A673 (cell line): Measurements from ENCODE around the gene SLC5A4. TPM values are rescaled to one million over a fixed set of nuclear protein-coding genes. Genes with fewer than 3 reads are reported as not detected.

Experiments used
- BruUV-seq: library from RNA; stranded (reverse); fragments of 400-500 nt; replicated peaks from 2 replicates; lab custom pipeline; 2021; lab: Mats Ljungman, UMichigan
- CTCF ChIA-PET: fragments of 300-600 bp; sonication (Branson Sonifier 250); formaldehyde crosslinking; loops from one replicate; lab custom pipeline; 2022; ENCODE audit warnings: antibody characterized with exemption; lab: Charles Lee
- POLR2A ChIA-PET: fragments of 300-600 bp; sonication (Branson Sonifier 250); formaldehyde crosslinking; loops from one replicate; lab custom pipeline; 2022; ENCODE audit warnings: antibody characterized with exemption; ENCODE audit not compliant: low non-redundant PET; lab: Charles Lee
- DNase-seq: peaks from one replicate; pipeline ENCODE4 v3.0.0-alpha.2; 2015; ENCODE audit warnings: low spot score
- H3K27ac ChIP-seq: fragments of 200-600 bp; sonication (generic); 2 replicates; pipeline ENCODE4 v1.5.1; 2016; ENCODE audit warnings: mixed run types, low read depth, mild to moderate bottlenecking, mixed read lengths, antibody characterized with exemption, low read length; ENCODE audit not compliant: poor library complexity, severe bottlenecking
- H3K27me3 ChIP-seq: fragments of 200-600 bp; sonication (generic); replicated peaks from 2 replicates; pipeline ENCODE4 v1.6.1; 2017; ENCODE audit warnings: mixed run types, low read depth, mild to moderate bottlenecking, mixed read lengths, antibody characterized with exemption, low read length; ENCODE audit not compliant: insufficient read depth, poor library complexity
- H3K36me3 ChIP-seq: fragments of 200-600 bp; sonication (generic); 2 replicates; pipeline ENCODE4 v1.6.1; 2016; ENCODE audit warnings: mixed run types, mild to moderate bottlenecking, mixed read lengths, antibody characterized with exemption, low read length; ENCODE audit not compliant: insufficient read depth, poor library complexity, severe bottlenecking
- H3K4me1 ChIP-seq: fragments of 200-600 bp; sonication (generic); 2 replicates; pipeline ENCODE4 v1.6.1; 2017; ENCODE audit warnings: mixed run types, mild to moderate bottlenecking, mixed read lengths, antibody characterized with exemption, low read length; ENCODE audit not compliant: insufficient read depth, poor library complexity, severe bottlenecking
- H3K4me3 ChIP-seq: fragments of 200-600 bp; sonication (generic); 2 replicates; pipeline ENCODE4 v1.5.1; 2016; ENCODE audit warnings: low read depth, mixed run types, mild to moderate bottlenecking, mixed read lengths, low read length; ENCODE audit not compliant: poor library complexity, severe bottlenecking
- H3K9me3 ChIP-seq: fragments of 200-600 bp; sonication (generic); 2 replicates; pipeline ENCODE4 v1.6.1; 2016; ENCODE audit warnings: mixed run types, low read depth, mild to moderate bottlenecking, mixed read lengths, antibody characterized with exemption, low read length; ENCODE audit not compliant: poor library complexity, severe bottlenecking
- EZH2 ChIP-seq: fragments of 200-600 bp; sonication (generic); IDR thresholded peaks from 2 replicates; pipeline ENCODE4 v1.6.1; 2017; ENCODE audit warnings: borderline replicate concordance, low read depth, mild to moderate bottlenecking, mixed read lengths, antibody characterized with exemption, low read length; ENCODE audit not compliant: poor library complexity, severe bottlenecking
- intact Hi-C: fragments of 100-400 bp; cut with micrococcal nuclease; formaldehyde crosslinking; loops from one replicate; pipeline ENCODE4 v1.10.0; 2022; ENCODE audit not compliant: unreplicated experiment
- total RNA-seq: library from RNA; stranded (reverse); gene quantifications from 2 replicates; pipeline ENCODE4 v1.2.3, GENCODE V29; 2021
- TF ChIP-seq, protein P1 (sequence below): fragments of 300-800, 200-600 bp; sonication (generic); conservative IDR thresholded peaks from 2 replicates; pipeline ENCODE4 v1.5.1; 2017; ENCODE audit warnings: low read depth, mild to moderate bottlenecking, antibody characterized with exemption, low read length, moderate library complexity, mixed read lengths

SLC5A4 gene
- total RNA-seq, 1 experiment from 2014 or later: 0.19 TPM

DNA sequence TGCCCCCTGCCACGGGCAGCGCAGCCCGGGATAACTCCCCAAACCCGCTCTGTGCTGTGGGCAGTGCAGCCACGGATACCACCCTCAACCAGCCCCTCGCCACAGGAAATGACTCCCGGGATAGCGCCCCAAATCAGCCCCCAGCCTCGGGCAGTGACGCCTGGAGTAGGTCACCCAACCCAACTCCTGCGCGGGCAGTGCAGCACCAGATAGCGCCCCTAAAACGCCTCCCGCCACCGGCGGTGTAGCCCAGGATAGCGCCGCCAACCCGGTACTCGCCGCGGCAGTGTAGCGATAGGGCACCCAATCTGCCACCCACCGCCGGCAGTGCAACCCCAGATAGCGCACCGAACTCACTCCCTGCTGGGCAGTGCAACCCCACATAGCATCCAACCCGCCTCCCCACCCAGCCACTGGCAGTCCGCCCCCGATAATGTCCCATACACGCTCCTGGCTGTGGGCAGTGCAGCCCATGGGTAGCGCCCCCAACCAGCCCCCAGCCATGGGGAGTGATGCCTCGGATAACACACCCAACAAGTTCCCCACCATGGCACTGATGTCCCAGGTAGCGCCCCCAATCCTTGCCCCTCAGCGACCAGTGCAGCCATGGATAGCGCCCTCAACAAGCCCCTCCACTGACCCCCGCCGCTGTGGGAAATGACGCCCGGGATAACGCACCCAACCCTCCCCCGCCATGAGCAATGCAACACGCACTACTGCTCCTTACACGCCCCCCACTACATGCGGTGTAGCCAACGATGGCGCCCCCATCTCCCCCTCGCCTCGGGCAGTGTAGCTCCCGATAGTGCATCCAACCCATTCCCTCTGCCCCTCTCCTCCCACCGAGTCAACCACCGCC lies 51.7 kb downstream of the SLC5A4 start:
- Histone ChIP-seq H3K36me3 (no peaks in the 10 kb centered on the region), H3K4me3 (peak overlapping the region; percentile 46), H3K9me3 (no peaks in the 10 kb centered on the region), H3K27me3 (peaks cover 18% of the 10 kb centered on the region), H3K4me1 (peaks cover 4% of the 10 kb centered on the region), H3K27ac (no peak overlapping the region)
- no TSS peak for BruUV-seq
- CTCF ChIA-PET: interaction anchor here (0.6 kb wide), 1 partner anchor 251 kb away, joined by 4 read pairs; no protein-coding TSS in a partner anchor
- intact Hi-C loops: loop anchor here (2.0 to 10.0 kb wide), 3 partner anchors 175 to 269 kb away; partner anchors contain the start of gene FBXO7
- DNase-seq: peak; percentile 2
- TF ChIP-seq, protein P1, sequence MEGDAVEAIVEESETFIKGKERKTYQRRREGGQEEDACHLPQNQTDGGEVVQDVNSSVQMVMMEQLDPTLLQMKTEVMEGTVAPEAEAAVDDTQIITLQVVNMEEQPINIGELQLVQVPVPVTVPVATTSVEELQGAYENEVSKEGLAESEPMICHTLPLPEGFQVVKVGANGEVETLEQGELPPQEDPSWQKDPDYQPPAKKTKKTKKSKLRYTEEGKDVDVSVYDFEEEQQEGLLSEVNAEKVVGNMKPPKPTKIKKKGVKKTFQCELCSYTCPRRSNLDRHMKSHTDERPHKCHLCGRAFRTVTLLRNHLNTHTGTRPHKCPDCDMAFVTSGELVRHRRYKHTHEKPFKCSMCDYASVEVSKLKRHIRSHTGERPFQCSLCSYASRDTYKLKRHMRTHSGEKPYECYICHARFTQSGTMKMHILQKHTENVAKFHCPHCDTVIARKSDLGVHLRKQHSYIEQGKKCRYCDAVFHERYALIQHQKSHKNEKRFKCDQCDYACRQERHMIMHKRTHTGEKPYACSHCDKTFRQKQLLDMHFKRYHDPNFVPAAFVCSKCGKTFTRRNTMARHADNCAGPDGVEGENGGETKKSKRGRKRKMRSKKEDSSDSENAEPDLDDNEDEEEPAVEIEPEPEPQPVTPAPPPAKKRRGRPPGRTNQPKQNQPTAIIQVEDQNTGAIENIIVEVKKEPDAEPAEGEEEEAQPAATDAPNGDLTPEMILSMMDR: no peak
- TF ChIP-seq EZH2: peak; percentile 25
- POLR2A ChIA-PET: no interaction called here

DNA sequence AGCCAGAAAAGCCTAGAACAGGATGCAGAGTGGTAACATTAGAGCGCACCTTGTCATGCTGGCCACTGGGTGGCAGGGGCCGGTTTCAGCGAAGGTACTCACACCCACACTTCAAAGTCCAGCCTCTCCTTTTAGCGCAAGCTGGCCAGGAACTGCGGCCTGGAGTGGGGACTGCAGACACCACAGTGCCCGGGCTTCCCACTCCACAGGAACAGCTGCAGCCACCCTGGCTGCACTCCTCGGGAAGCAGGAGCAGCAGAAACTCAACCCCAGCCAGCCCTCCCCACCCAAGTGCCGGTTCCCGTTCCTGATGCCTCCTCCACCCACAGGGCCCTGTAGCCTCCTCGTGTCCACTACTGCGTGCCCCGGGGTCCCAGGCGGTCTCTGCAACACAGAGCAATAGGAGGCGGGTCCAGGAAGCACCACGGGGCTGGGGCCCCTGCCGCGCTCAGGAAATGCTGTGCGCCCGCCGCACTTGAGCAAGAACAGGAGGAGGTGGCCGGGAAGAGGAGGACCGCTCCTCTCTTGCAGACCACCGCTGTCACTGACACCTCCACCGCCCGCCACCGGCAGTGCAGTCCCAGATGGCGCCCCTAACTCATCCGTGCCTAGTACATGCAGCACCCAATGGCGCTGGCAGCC lies 52.5 kb downstream of the SLC5A4 start:
- intact Hi-C loops: loop anchor here (1.0 to 10.0 kb wide), 4 partner anchors 64 to 270 kb away; partner anchors contain the start of gene FBXO7
- ChIA-PET CTCF (interaction anchor here (1.5 kb wide), 1 partner anchor 64 kb away, joined by 4 read pairs; no protein-coding TSS in a partner anchor), POLR2A (interaction anchor here (0.7 kb wide), 1 partner anchor 270 kb away, joined by 3 read pairs; no protein-coding TSS in a partner anchor)
- Histone ChIP-seq H3K36me3 (no peaks in the 10 kb centered on the region), H3K4me1 (peaks cover 4% of the 10 kb centered on the region), H3K27me3 (peaks cover 18% of the 10 kb centered on the region), H3K9me3 (no peaks in the 10 kb centered on the region), H3K27ac (no peak overlapping the region), H3K4me3 (peak overlapping the region; percentile 46)
- peak; percentile 48 for DNase-seq
- no TSS peak for BruUV-seq
- TF ChIP-seq, protein P1: peak; percentile 64
- peak; percentile 50 for TF ChIP-seq EZH2

DNA sequence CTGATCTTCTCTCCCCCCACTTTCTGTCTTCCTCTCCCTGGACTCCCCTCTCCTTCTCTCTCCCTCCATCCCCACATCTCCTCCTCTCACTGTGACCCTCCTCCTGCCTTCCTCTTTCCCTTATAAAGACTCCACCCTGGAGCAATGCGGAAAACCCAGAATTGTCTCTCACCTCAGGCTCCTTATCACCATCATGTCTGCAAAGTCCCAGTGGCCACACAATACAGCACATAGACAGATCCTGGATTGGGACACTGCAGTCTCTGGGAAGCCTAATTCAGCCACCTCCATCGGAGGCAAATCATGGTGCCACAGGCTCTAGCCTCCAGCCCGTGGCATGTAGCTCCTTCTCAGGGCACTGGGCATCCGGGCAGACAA lies 53.0 kb downstream of the SLC5A4 start:
- H3K4me3 ChIP-seq: no peak overlapping the region
- H3K27me3 ChIP-seq: peaks cover 20% of the 10 kb centered on the region
- no peak overlapping the region for H3K27ac ChIP-seq
- TF ChIP-seq, protein P1: no peak
- no peak for TF ChIP-seq EZH2
- H3K9me3 ChIP-seq: no peaks in the 10 kb centered on the region
- intact Hi-C loops: loop anchor here (1.0 to 10.0 kb wide), 4 partner anchors 64 to 270 kb away; partner anchors contain the start of gene FBXO7
- H3K4me1 ChIP-seq: peaks cover 4% of the 10 kb centered on the region
- DNase-seq: no peak
- no TSS peak for BruUV-seq
- H3K36me3 ChIP-seq: no peaks in the 10 kb centered on the region
- ChIA-PET CTCF (interaction anchor here (1.5 kb wide), 1 partner anchor 65 kb away, joined by 4 read pairs; no protein-coding TSS in a partner anchor), POLR2A (interaction anchor here (0.7 kb wide), 1 partner anchor 271 kb away, joined by 3 read pairs; no protein-coding TSS in a partner anchor)
